HepG2 (cell line): ENCODE data around the gene UBP1. TPM values are rescaled to one million over a fixed set of nuclear protein-coding genes. Genes with fewer than 3 reads are reported as not detected.

Source experiments
- BHLHE40 ChIP-seq: IDR thresholded peaks from 2 replicates; pipeline ENCODE4 v1.6.1; 2011; ENCODE audit warnings: low read length, improper control_type of control experiment
- CBFB ChIP-seq: sonication (generic); formaldehyde crosslinking; IDR thresholded peaks from 2 replicates; pipeline ENCODE4 v1.4.0; 2020; ENCODE audit warnings: missing genetic modification reagents
- EED ChIP-seq: sonication (generic); formaldehyde crosslinking; IDR thresholded peaks from 2 replicates; pipeline ENCODE4 v1.5.0; 2020; ENCODE audit warnings: mild to moderate bottlenecking, missing genetic modification reagents
- EP300 ChIP-seq, 3 experiments: sonication (generic) in 1 of 3; formaldehyde crosslinking in 1 of 3; IDR thresholded peaks; 2 replicates each; pipeline versions ENCODE4 v1.5.1 to v1.6.1; 2011 to 2020; ENCODE audit warnings: low read depth in 2 of 3, low read length in 2 of 3, borderline replicate concordance in 1 of 3, improper control_type of control experiment in 1 of 3, mild to moderate bottlenecking in 1 of 3, missing genetic modification reagents in 1 of 3, moderate library complexity in 1 of 3
- SCMH1 ChIP-seq: sonication (generic); formaldehyde crosslinking; IDR thresholded peaks from 2 replicates; pipeline ENCODE4 v1.9.0; 2021; ENCODE audit warnings: missing genetic modification reagents, mild to moderate bottlenecking, borderline replicate concordance
- TBX2 ChIP-seq: sonication (generic); formaldehyde crosslinking; IDR thresholded peaks from 2 replicates; pipeline ENCODE4 v1.5.0; 2020; ENCODE audit warnings: missing genetic modification reagents, mild to moderate bottlenecking, borderline replicate concordance
- WIZ ChIP-seq: sonication (generic); formaldehyde crosslinking; IDR thresholded peaks from 2 replicates; pipeline ENCODE4 v1.5.1; 2020; ENCODE audit warnings: mild to moderate bottlenecking, missing genetic modification reagents
- ZMYM4 ChIP-seq: sonication (generic); formaldehyde crosslinking; IDR thresholded peaks from 2 replicates; pipeline ENCODE4 v1.8.1; 2023; ENCODE audit warnings: mild to moderate bottlenecking, missing genetic modification reagents
- ZNF142 ChIP-seq: sonication (generic); formaldehyde crosslinking; IDR thresholded peaks from 2 replicates; pipeline ENCODE4 v1.4.0; 2020; ENCODE audit warnings: missing genetic modification reagents
- ZNF292 ChIP-seq: sonication (generic); formaldehyde crosslinking; IDR thresholded peaks from 2 replicates; pipeline ENCODE4 v1.8.1; 2022; ENCODE audit warnings: mild to moderate bottlenecking, low read depth, missing genetic modification reagents, borderline replicate concordance
- ZNF564 ChIP-seq: sonication (generic); formaldehyde crosslinking; IDR thresholded peaks from 2 replicates; pipeline ENCODE4 v1.8.1; 2023; ENCODE audit warnings: mild to moderate bottlenecking, missing genetic modification reagents
- ZNF674 ChIP-seq: sonication (generic); formaldehyde crosslinking; IDR thresholded peaks from 2 replicates; pipeline ENCODE4 v1.5.0; 2020; ENCODE audit warnings: low read depth, mild to moderate bottlenecking, missing genetic modification reagents
- polyA plus RNA-seq, 8 experiments: library from polyadenylated mRNA; depleted of rRNA in 3 of 8; stranded (reverse) in 7 of 8; unstranded in 1 of 8; fragments of >200 nt; fragmentation: Illumina TruSeq in 4 of 8; extraction: Trizol in 4 of 8; gene quantifications; 2 replicates each; pipeline versions ENCODE4 v1.2.1 to v1.2.3, GENCODE V29; 2011 to 2016; ENCODE audit warnings: low read depth in 4 of 8, missing spikeins in 1 of 8, mixed read lengths in 1 of 8; ENCODE audit not compliant: insufficient read depth in 1 of 8
- total RNA-seq, 5 experiments: library from RNA; depleted of rRNA; stranded (reverse); fragments of >200 nt; fragmentation: Illumina TruSeq; extraction: Trizol; gene quantifications; 2 replicates each; pipeline ENCODE4 v1.2.3, GENCODE V29; 2016; ENCODE audit warnings: low read depth in 1 of 5
- TF ChIP-seq, protein P1 (sequence below): sonication (generic); formaldehyde crosslinking; IDR thresholded peaks from 2 replicates; pipeline ENCODE4 v1.8.1; 2023; ENCODE audit warnings: mild to moderate bottlenecking, inconsistent platforms, moderate library complexity, missing genetic modification reagents, borderline replicate concordance
- TF ChIP-seq, protein P2 (sequence below): sonication (generic); formaldehyde crosslinking; IDR thresholded peaks from 2 replicates; pipeline ENCODE4 v1.8.1; 2023; ENCODE audit warnings: mild to moderate bottlenecking, moderate library complexity, missing genetic modification reagents
- TF ChIP-seq, protein P3 (sequence below): IDR thresholded peaks from 2 replicates; pipeline ENCODE4 v1.6.1; 2016; ENCODE audit warnings: low read depth, control low read depth

The UBP1 gene
- total and polyA plus RNA-seq, 2 of the 13 experiments (the other 11 are each of a cell fraction or from before 2014, with no cell fraction given) = 48.3 to 79.9 TPM

- TF ChIP-seq ZNF292 (CRISPR knock-in tag) = no peak
- no peak for TF ChIP-seq EED (CRISPR knock-in tag)
- TF ChIP-seq TBX2 (CRISPR knock-in tag) = no peak
- no peak for TF ChIP-seq WIZ
- TF ChIP-seq CBFB (CRISPR knock-in tag) = no peak; the same call in 1 of the 2 replicates
- TF ChIP-seq, protein P1, sequence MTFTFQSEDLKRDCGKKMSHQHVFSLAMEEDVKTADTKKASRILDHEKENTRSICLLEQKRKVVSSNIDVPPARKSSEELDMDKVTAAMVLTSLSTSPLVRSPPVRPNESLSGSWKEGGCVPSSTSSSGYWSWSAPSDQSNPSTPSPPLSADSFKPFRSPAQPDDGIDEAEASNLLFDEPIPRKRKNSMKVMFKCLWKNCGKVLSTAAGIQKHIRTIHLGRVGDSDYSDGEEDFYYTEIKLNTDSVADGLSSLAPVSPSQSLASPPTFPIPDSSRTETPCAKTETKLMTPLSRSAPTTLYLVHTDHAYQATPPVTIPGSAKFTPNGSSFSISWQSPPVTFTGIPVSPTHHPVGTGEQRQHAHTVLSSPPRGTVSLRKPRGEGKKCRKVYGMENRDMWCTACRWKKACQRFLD (CRISPR knock-in tag) = no peak
- TF ChIP-seq EP300 (IDR thresholded peaks at IDR 0.05; ENCODE audit: low read depth in 2 of 2, low read length in 2 of 2) = peak in 1 of 2 experiments; percentile 26; a peak in 1 of 4 replicates
- TF ChIP-seq EP300 (CRISPR knock-in tag; IDR thresholded peaks at IDR 0.05; ENCODE audit: borderline replicate concordance) = peak; percentile 20; the same call in 1 of the 2 replicates
- TF ChIP-seq, protein P2, sequence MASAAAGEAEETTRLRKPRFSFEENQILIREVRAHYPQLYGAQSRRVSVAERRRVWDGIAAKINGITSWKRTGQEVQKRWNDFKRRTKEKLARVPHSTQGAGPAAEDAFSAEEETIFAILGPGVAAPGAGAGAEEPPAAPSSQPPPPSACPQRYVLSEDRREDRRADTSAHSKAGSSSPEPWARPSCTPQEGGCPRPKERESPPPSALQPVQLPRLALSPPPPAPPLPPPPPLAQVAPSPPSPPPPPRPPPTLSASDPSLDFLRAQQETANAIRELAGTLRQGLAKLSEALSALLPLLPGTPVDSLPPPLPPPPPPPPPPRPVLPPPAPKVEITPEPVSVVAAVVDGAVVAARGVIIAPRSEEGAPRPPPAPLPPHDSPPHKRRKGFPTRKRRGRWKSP (CRISPR knock-in tag) = peak; percentile 12; the same call in 1 of the 2 replicates
- peak; percentile 59 for TF ChIP-seq ZMYM4 (CRISPR knock-in tag)
- 0 out of 2 replicates have a peak, but pooled peaks have one; percentile 42 for TF ChIP-seq BHLHE40
- TF ChIP-seq ZNF674 = no peak
- TF ChIP-seq, protein P3, sequence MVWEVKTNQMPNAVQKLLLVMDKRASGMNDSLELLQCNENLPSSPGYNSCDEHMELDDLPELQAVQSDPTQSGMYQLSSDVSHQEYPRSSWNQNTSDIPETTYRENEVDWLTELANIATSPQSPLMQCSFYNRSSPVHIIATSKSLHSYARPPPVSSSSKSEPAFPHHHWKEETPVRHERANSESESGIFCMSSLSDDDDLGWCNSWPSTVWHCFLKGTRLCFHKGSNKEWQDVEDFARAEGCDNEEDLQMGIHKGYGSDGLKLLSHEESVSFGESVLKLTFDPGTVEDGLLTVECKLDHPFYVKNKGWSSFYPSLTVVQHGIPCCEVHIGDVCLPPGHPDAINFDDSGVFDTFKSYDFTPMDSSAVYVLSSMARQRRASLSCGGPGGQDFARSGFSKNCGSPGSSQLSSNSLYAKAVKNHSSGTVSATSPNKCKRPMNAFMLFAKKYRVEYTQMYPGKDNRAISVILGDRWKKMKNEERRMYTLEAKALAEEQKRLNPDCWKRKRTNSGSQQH = 0 out of 2 replicates have a peak, but pooled peaks have one; percentile 26
- no peak for TF ChIP-seq ZNF142 (CRISPR knock-in tag)
- no peak for TF ChIP-seq SCMH1 (CRISPR knock-in tag)
- TF ChIP-seq ZNF564 = no peak; the same call in 1 of the 2 replicates
These were observed at the start of gene UBP1 (continued) for GRCh38 chr3:33440328-33441224.
